K562 (cell line): Measurements from ENCODE around the gene OXLD1.

Experiments used
- CBFB ChIP-seq: sonication (generic); formaldehyde crosslinking; IDR thresholded peaks from 2 replicates; pipeline ENCODE4 v1.4.0; 2020; ENCODE audit warnings: mild to moderate bottlenecking, missing genetic modification reagents
- CBX3 ChIP-seq, 2 experiments: IDR thresholded peaks; 1 replicate in 1 of 2; 2 replicates in 1 of 2; pipeline ENCODE4 v1.6.1; 2012; ENCODE audit warnings: inconsistent platforms in 2 of 2, low read length in 2 of 2, borderline replicate concordance in 1 of 2, control low read depth in 1 of 2
- ELF4 ChIP-seq: fragments of 450-650 bp; formaldehyde crosslinking; IDR thresholded peaks from 2 replicates; pipeline ENCODE4 v1.4.0; 2022; ENCODE audit warnings: missing genetic modification characterization
- NR1H2 ChIP-seq: sonication (generic); formaldehyde crosslinking; IDR thresholded peaks from 2 replicates; pipeline ENCODE4 v1.4.0; 2020; ENCODE audit warnings: mild to moderate bottlenecking, missing genetic modification reagents
- PHF20 ChIP-seq: fragments of 450-650 bp; IDR thresholded peaks from 2 replicates; pipeline ENCODE4 v1.6.1; 2018; ENCODE audit not compliant: partially characterized antibody
- SAFB ChIP-seq: fragments of 200-400 bp; formaldehyde crosslinking; IDR thresholded peaks from 2 replicates; pipeline ENCODE4 v1.6.1; 2017; ENCODE audit warnings: low read depth, low read length, borderline replicate concordance
- ZBTB17 ChIP-seq: fragments of 450-650 bp; formaldehyde crosslinking; IDR thresholded peaks from 2 replicates; pipeline ENCODE4 v1.4.0; 2020; ENCODE audit warnings: mild to moderate bottlenecking
- ZNF589 ChIP-seq: fragments of 200-800 bp; sonication (Bioruptor generic); IDR thresholded peaks from 2 replicates; pipeline ENCODE4 v1.6.1; 2016; ENCODE audit warnings: low read depth, missing genetic modification characterization, missing compliant biosample characterization
- TF ChIP-seq, protein P1 (sequence below): fragments of 250-450 bp; sonication (Bioruptor Pico); IDR thresholded peaks from 2 replicates; pipeline ENCODE4 v1.8.0; 2021; ENCODE audit warnings: moderate library complexity, mild to moderate bottlenecking, inconsistent platforms
- TF ChIP-seq, protein P2 (sequence below): fragments of 250-450 bp; sonication (Bioruptor Pico); IDR thresholded peaks from 2 replicates; pipeline ENCODE4 v1.4.0; 2020; ENCODE audit warnings: mild to moderate bottlenecking, moderate library complexity
- TF ChIP-seq, protein P3 (sequence below): conservative IDR thresholded peaks from 2 replicates; pipeline ENCODE4 v1.6.1; 2011; ENCODE audit warnings: low read depth, mild to moderate bottlenecking, low read length; ENCODE audit not compliant: control insufficient read depth
- TF ChIP-seq, protein P4 (sequence below), 3 experiments: IDR thresholded peaks in 2 of 3; conservative IDR thresholded peaks in 1 of 3; 2 replicates each; pipeline ENCODE4 v1.5.1; 2011 to 2012; ENCODE audit warnings: low read length in 3 of 3, mild to moderate bottlenecking in 3 of 3, control low read depth in 2 of 3, improper control_type of control experiment in 1 of 3, inconsistent platforms in 1 of 3, low read depth in 1 of 3, mixed read lengths in 1 of 3, moderate library complexity in 1 of 3; ENCODE audit not compliant: insufficient read depth in 2 of 3

DNA sequence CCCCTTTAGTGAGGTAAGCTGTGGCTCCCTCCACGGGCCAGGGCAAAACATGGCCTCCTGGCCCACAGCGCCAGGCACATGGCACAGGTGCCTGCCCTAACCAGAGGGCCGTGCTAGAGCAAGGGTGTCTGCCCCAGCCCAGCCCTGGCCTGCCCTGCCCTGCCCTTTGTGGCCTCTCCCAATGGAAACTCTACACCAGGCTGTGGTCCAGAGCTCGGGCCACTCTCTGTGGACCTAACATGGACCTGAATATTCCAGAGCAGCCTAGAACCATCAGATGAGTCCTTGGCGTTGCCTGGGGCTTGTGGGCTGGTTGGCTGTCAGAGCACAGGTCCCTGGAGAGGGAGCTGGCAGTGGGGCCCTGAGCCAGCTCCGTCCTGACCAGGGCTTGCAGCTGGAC is 28.8 kb upstream of the OXLD1 start:
- TF ChIP-seq NR1H2 = no peak
- TF ChIP-seq, protein P1, sequence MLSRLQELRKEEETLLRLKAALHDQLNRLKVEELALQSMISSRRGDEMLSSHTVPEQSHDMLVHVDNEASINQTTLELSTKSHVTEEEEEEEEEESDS = no peak
- no peak for TF ChIP-seq PHF20
- TF ChIP-seq, protein P2, sequence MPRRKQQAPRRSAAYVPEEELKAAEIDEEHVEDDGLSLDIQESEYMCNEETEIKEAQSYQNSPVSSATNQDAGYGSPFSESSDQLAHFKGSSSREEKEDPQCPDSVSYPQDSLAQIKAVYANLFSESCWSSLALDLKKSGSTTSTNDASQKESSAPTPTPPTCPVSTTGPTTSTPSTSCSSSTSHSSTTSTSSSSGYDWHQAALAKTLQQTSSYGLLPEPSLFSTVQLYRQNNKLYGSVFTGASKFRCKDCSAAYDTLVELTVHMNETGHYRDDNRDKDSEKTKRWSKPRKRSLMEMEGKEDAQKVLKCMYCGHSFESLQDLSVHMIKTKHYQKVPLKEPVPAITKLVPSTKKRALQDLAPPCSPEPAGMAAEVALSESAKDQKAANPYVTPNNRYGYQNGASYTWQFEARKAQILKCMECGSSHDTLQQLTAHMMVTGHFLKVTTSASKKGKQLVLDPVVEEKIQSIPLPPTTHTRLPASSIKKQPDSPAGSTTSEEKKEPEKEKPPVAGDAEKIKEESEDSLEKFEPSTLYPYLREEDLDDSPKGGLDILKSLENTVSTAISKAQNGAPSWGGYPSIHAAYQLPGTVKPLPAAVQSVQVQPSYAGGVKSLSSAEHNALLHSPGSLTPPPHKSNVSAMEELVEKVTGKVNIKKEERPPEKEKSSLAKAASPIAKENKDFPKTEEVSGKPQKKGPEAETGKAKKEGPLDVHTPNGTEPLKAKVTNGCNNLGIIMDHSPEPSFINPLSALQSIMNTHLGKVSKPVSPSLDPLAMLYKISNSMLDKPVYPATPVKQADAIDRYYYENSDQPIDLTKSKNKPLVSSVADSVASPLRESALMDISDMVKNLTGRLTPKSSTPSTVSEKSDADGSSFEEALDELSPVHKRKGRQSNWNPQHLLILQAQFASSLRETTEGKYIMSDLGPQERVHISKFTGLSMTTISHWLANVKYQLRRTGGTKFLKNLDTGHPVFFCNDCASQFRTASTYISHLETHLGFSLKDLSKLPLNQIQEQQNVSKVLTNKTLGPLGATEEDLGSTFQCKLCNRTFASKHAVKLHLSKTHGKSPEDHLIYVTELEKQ (CRISPR knock-in tag) = no peak
- TF ChIP-seq, protein P3, sequence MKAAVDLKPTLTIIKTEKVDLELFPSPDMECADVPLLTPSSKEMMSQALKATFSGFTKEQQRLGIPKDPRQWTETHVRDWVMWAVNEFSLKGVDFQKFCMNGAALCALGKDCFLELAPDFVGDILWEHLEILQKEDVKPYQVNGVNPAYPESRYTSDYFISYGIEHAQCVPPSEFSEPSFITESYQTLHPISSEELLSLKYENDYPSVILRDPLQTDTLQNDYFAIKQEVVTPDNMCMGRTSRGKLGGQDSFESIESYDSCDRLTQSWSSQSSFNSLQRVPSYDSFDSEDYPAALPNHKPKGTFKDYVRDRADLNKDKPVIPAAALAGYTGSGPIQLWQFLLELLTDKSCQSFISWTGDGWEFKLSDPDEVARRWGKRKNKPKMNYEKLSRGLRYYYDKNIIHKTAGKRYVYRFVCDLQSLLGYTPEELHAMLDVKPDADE = no peak
- TF ChIP-seq CBFB (CRISPR knock-in tag) = no peak
- TF ChIP-seq, protein P4, sequence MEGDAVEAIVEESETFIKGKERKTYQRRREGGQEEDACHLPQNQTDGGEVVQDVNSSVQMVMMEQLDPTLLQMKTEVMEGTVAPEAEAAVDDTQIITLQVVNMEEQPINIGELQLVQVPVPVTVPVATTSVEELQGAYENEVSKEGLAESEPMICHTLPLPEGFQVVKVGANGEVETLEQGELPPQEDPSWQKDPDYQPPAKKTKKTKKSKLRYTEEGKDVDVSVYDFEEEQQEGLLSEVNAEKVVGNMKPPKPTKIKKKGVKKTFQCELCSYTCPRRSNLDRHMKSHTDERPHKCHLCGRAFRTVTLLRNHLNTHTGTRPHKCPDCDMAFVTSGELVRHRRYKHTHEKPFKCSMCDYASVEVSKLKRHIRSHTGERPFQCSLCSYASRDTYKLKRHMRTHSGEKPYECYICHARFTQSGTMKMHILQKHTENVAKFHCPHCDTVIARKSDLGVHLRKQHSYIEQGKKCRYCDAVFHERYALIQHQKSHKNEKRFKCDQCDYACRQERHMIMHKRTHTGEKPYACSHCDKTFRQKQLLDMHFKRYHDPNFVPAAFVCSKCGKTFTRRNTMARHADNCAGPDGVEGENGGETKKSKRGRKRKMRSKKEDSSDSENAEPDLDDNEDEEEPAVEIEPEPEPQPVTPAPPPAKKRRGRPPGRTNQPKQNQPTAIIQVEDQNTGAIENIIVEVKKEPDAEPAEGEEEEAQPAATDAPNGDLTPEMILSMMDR (IDR thresholded peaks at IDR 0.05 in 2 of 3, conservative IDR thresholded peaks at IDR 0.05 in 1 of 3; ENCODE audit: insufficient read depth in 2 of 3, low read depth in 1 of 3, low read length in 3 of 3) = no peak
- TF ChIP-seq ELF4 (CRISPR knock-in tag) = no peak
- TF ChIP-seq SAFB = no peak
- TF ChIP-seq ZNF589 (CRISPR knock-in tag) = no peak
- TF ChIP-seq CBX3 (IDR thresholded peaks at IDR 0.05; ENCODE audit: borderline replicate concordance in 1 of 2, low read length in 2 of 2) = no peak
- no peak for TF ChIP-seq ZBTB17 (CRISPR knock-in tag)
